HepG2 (cell line): ENCODE data around the gene LRRC28. TPM values are rescaled to one million over a fixed set of nuclear protein-coding genes. Genes with fewer than 3 reads are reported as not detected.

Experiments
- ESRRA ChIP-seq: sonication (generic); formaldehyde crosslinking; IDR thresholded peaks from 2 replicates; pipeline ENCODE4 v1.5.1; 2020; ENCODE audit warnings: mild to moderate bottlenecking, low read depth, missing genetic modification reagents
- GFI1 ChIP-seq: sonication (generic); formaldehyde crosslinking; IDR thresholded peaks from 2 replicates; pipeline ENCODE4 v1.5.0; 2020; ENCODE audit warnings: missing genetic modification reagents, mild to moderate bottlenecking, borderline replicate concordance
- GMEB1 ChIP-seq: sonication (generic); formaldehyde crosslinking; IDR thresholded peaks from 2 replicates; pipeline ENCODE4 v1.5.1; 2020; ENCODE audit warnings: missing genetic modification reagents, mild to moderate bottlenecking, borderline replicate concordance
- MLX ChIP-seq: IDR thresholded peaks from 2 replicates; pipeline ENCODE4 v1.6.1; 2016
- NCOR1 ChIP-seq: fragments of 200-600 bp; sonication (generic); IDR thresholded peaks from 2 replicates; pipeline ENCODE4 v1.7.0; 2017; ENCODE audit warnings: antibody characterized with exemption, low read length, borderline replicate concordance
- NR3C1 ChIP-seq: sonication (generic); formaldehyde crosslinking; IDR thresholded peaks from 2 replicates; pipeline ENCODE4 v1.4.0; 2020; ENCODE audit warnings: missing genetic modification reagents
- SAP130 ChIP-seq: IDR thresholded peaks from 2 replicates; pipeline ENCODE4 v1.6.1; 2016; ENCODE audit warnings: low read depth
- STAG1 ChIP-seq: sonication (generic); formaldehyde crosslinking; IDR thresholded peaks from 2 replicates; pipeline ENCODE4 v1.4.0; 2020; ENCODE audit warnings: missing genetic modification reagents
- TEAD3 ChIP-seq: optimal IDR thresholded peaks from 2 replicates; pipeline ENCODE3; 2016; ENCODE audit warnings: borderline replicate concordance
- ZBTB43 ChIP-seq: sonication (generic); formaldehyde crosslinking; conservative IDR thresholded peaks from 2 replicates; pipeline ENCODE4 v1.4.0; 2020; ENCODE audit warnings: missing genetic modification reagents
- ZNF614 ChIP-seq: IDR thresholded peaks from 2 replicates; pipeline ENCODE4 v1.6.1; 2018; ENCODE audit warnings: missing biosample characterization, missing genetic modification reagents, inconsistent platforms, borderline replicate concordance
- ZNF670 ChIP-seq: sonication (generic); formaldehyde crosslinking; IDR thresholded peaks from 2 replicates; pipeline ENCODE4 v1.8.0; 2022; ENCODE audit warnings: mild to moderate bottlenecking, missing genetic modification reagents, borderline replicate concordance
- ZNF770 ChIP-seq: sonication (generic); formaldehyde crosslinking; IDR thresholded peaks from 2 replicates; pipeline ENCODE4 v1.5.0; 2020; ENCODE audit warnings: mild to moderate bottlenecking, missing genetic modification reagents
- ZNF792 ChIP-seq: IDR thresholded peaks from 2 replicates; pipeline ENCODE4 v1.6.1; 2016
- polyA plus RNA-seq, 8 experiments: library from polyadenylated mRNA; depleted of rRNA in 3 of 8; stranded (reverse) in 7 of 8; unstranded in 1 of 8; fragments of >200 nt; fragmentation: Illumina TruSeq in 4 of 8; extraction: Trizol in 4 of 8; gene quantifications; 2 replicates each; pipeline versions ENCODE4 v1.2.1 to v1.2.3, GENCODE V29; 2011 to 2016; ENCODE audit warnings: low read depth in 4 of 8, missing spikeins in 1 of 8, mixed read lengths in 1 of 8; ENCODE audit not compliant: insufficient read depth in 1 of 8
- total RNA-seq, 5 experiments: library from RNA; depleted of rRNA; stranded (reverse); fragments of >200 nt; fragmentation: Illumina TruSeq; extraction: Trizol; gene quantifications; 2 replicates each; pipeline ENCODE4 v1.2.3, GENCODE V29; 2016; ENCODE audit warnings: low read depth in 1 of 5
- TF ChIP-seq, protein P1 (sequence below): sonication (generic); formaldehyde crosslinking; IDR thresholded peaks from 2 replicates; pipeline ENCODE4 v1.9.0; 2021; ENCODE audit warnings: missing genetic modification reagents, borderline replicate concordance
- TF ChIP-seq, protein P2 (sequence below): sonication (generic); formaldehyde crosslinking; IDR thresholded peaks from 2 replicates; pipeline ENCODE4 v1.4.0; 2020; ENCODE audit warnings: mild to moderate bottlenecking, missing genetic modification reagents
- TF ChIP-seq, protein P3 (sequence below): sonication (generic); formaldehyde crosslinking; IDR thresholded peaks from 2 replicates; pipeline ENCODE4 v1.5.0; 2020; ENCODE audit warnings: mild to moderate bottlenecking, missing genetic modification reagents
- TF ChIP-seq, protein P4 (sequence below): IDR thresholded peaks from 2 replicates; pipeline ENCODE4 v1.6.1; 2012; ENCODE audit warnings: low read depth, low read length, improper control_type of control experiment

Gene LRRC28
- total and polyA plus RNA-seq, 2 of the 13 experiments (the other 11 are each of a cell fraction or from before 2014, with no cell fraction given): 17.5 to 21.3 TPM

DNA sequence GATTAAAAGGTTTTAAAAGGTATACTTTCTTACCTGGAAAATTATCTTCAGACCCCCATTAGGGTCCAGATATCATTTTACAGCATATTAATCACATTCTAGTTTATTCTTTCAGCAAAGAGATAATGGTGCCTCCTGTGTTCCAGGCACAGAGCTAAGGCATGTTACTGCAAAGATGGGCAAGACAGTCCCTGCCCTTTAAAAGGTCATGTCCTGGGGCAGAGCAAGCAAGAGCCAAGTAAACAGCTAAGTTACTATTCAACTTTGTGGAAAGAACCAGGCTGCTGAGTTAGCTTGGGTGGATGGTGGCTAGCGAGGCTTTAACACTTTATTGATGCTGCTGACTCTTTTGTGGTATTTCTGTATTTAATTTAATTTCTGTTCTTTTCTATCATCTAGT lies 75.0 kb downstream of the LRRC28 start (continued):
- TF ChIP-seq GMEB1 (CRISPR knock-in tag) (no peak), NCOR1 (no peak), STAG1 (CRISPR knock-in tag) (peak; percentile 19; the same call in 1 of the 2 replicates), ZBTB43 (CRISPR knock-in tag) (no peak), ZNF770 (no peak), ZNF614 (CRISPR knock-in tag) (peak; percentile 61; the same call in 1 of the 2 replicates), ZNF670 (0 out of 2 replicates have a peak, but pooled peaks have one; percentile 57), ZNF792 (CRISPR knock-in tag) (no peak; the same call in 1 of the 2 replicates), MLX (CRISPR knock-in tag) (no peak), NR3C1 (no peak), ESRRA (CRISPR knock-in tag) (peak; percentile 79), SAP130 (CRISPR knock-in tag) (peak; percentile 62; the same call in 1 of the 2 replicates), TEAD3 (CRISPR knock-in tag) (peak; percentile 62), GFI1 (CRISPR knock-in tag) (no peak)
- TF ChIP-seq, protein P1, sequence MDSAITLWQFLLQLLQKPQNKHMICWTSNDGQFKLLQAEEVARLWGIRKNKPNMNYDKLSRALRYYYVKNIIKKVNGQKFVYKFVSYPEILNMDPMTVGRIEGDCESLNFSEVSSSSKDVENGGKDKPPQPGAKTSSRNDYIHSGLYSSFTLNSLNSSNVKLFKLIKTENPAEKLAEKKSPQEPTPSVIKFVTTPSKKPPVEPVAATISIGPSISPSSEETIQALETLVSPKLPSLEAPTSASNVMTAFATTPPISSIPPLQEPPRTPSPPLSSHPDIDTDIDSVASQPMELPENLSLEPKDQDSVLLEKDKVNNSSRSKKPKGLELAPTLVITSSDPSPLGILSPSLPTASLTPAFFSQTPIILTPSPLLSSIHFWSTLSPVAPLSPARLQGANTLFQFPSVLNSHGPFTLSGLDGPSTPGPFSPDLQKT: no peak
- TF ChIP-seq, protein P2, sequence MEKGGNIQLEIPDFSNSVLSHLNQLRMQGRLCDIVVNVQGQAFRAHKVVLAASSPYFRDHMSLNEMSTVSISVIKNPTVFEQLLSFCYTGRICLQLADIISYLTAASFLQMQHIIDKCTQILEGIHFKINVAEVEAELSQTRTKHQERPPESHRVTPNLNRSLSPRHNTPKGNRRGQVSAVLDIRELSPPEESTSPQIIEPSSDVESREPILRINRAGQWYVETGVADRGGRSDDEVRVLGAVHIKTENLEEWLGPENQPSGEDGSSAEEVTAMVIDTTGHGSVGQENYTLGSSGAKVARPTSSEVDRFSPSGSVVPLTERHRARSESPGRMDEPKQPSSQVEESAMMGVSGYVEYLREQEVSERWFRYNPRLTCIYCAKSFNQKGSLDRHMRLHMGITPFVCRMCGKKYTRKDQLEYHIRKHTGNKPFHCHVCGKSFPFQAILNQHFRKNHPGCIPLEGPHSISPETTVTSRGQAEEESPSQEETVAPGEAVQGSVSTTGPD (CRISPR knock-in tag): no peak
- TF ChIP-seq, protein P3, sequence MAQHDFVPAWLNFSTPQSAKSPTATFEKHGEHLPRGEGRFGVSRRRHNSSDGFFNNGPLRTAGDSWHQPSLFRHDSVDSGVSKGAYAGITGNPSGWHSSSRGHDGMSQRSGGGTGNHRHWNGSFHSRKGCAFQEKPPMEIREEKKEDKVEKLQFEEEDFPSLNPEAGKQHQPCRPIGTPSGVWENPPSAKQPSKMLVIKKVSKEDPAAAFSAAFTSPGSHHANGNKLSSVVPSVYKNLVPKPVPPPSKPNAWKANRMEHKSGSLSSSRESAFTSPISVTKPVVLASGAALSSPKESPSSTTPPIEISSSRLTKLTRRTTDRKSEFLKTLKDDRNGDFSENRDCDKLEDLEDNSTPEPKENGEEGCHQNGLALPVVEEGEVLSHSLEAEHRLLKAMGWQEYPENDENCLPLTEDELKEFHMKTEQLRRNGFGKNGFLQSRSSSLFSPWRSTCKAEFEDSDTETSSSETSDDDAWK (CRISPR knock-in tag): no peak
- TF ChIP-seq, protein P4, sequence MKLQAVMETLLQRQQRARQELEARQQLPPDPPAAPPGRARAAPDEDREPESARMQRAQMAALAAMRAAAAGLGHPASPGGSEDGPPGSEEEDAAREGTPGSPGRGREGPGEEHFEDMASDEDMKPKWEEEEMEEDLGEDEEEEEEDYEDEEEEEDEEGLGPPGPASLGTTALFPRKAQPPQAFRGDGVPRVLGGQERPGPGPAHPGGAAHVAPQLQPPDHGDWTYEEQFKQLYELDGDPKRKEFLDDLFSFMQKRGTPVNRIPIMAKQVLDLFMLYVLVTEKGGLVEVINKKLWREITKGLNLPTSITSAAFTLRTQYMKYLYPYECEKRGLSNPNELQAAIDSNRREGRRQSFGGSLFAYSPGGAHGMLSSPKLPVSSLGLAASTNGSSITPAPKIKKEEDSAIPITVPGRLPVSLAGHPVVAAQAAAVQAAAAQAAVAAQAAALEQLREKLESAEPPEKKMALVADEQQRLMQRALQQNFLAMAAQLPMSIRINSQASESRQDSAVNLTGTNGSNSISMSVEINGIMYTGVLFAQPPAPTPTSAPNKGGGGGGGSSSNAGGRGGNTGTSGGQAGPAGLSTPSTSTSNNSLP: no peak
